GM12873 (cell line): ENCODE measurements around the gene ARHGAP22.

ENCODE experiments used
- TF ChIP-seq, protein P1 (sequence below): IDR thresholded peaks from 2 replicates; pipeline ENCODE4 v1.5.1; 2012; ENCODE audit warnings: low read depth, mild to moderate bottlenecking, moderate library complexity, low read length, control low read depth; ENCODE audit not compliant: insufficient read depth; ENCODE audit errors: missing control alignments

Gene ARHGAP22

DNA sequence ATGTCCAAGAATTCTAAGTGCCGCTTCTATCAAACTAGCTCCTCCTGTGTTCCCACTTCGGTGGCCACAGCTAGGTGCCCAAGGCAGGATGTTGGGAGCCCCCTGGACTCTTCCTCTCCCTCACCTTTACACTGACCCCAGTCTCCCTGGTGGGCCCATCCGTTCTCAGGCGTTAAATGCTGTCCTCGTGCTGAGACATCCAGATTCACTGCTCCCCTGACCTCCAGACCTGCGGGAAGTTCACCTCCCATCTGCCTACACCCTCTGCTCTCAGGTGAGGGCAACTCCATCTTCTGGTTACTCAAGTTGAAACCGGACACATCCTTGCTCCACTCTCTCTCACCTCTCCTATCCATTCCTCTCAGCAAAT, 114.3 kb downstream of the ARHGAP22 start:
- TF ChIP-seq, protein P1, sequence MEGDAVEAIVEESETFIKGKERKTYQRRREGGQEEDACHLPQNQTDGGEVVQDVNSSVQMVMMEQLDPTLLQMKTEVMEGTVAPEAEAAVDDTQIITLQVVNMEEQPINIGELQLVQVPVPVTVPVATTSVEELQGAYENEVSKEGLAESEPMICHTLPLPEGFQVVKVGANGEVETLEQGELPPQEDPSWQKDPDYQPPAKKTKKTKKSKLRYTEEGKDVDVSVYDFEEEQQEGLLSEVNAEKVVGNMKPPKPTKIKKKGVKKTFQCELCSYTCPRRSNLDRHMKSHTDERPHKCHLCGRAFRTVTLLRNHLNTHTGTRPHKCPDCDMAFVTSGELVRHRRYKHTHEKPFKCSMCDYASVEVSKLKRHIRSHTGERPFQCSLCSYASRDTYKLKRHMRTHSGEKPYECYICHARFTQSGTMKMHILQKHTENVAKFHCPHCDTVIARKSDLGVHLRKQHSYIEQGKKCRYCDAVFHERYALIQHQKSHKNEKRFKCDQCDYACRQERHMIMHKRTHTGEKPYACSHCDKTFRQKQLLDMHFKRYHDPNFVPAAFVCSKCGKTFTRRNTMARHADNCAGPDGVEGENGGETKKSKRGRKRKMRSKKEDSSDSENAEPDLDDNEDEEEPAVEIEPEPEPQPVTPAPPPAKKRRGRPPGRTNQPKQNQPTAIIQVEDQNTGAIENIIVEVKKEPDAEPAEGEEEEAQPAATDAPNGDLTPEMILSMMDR: no peak

DNA sequence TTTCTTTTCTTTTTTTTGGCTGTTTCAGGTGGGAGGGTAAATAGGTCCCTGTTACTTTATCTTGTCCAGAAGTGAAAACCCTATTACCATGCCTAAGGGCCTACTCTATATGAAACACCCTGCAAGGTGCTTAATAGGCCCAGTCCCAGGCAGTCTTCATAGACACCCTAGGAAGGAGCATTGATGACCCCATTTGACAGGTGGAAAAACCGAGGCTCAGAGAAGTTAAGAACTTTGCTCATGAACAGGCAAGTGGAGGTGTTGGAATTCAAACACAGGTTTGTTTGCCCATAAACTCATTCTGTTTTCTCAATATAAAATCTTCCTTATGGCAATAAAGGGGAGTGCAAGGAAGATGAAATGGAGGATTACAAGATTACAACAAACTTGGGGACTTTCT, 115.8 kb downstream of the ARHGAP22 start:
- TF ChIP-seq, protein P1: no peak

DNA sequence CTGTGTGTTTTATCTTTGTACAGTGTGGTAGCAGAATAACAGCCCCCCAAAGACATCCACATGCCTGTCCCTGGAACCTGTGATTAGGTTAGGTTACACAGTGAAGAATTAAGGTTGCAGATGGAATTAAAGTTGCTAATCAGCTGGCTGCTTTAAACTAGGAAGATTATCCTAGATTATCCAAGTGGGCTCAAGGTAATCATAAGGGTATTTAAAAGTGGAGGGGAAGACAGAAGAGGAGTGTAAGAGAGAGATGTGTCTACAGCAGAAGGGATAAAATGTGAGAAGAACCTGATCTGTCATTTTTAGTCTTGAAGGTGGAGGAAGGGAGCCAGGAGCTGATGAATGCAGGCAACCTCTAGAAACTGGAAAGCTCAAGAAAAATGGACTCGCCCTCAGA, 117.6 kb downstream of the ARHGAP22 start:
- TF ChIP-seq, protein P1: no peak

DNA sequence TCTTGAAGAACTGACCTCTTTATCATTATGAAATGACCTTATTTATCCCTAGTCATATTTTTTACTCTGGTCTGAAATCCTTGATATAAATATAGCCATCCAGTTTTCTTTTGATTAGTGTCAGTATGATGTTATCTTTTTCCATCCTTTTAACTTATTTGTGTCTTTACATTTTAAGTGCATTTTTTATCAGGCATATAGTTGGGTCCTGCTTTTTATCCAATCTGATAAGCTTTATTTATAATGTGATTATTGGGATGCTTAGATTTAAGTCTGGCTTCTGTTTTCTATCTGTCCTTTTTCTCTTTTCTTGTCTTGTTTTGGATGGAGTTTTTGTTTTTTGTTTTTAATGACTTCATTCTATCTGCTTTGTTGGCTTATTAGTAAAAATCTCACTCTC, 119.2 kb downstream of the ARHGAP22 start:
- TF ChIP-seq, protein P1: no peak

DNA sequence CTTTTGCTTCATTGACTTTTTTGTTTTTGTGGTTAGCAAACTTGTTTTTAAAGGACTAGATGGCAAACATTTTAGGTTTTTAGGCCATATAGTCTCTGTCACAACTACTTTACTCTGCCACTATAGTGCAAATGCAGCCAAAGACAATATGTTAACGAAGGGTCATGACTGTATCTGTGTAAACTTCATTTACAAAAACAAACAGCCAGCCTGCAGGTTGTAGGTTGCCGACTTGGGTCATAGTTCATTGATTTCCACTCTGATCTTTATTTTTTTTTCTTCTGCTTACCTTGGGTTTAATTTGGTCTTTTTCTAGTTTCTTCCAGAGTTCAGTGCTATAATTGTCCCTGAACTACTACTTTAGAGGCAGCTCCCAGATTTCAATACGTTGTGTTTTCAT, 120.0 kb downstream of the ARHGAP22 start:
- TF ChIP-seq, protein P1: no peak

DNA sequence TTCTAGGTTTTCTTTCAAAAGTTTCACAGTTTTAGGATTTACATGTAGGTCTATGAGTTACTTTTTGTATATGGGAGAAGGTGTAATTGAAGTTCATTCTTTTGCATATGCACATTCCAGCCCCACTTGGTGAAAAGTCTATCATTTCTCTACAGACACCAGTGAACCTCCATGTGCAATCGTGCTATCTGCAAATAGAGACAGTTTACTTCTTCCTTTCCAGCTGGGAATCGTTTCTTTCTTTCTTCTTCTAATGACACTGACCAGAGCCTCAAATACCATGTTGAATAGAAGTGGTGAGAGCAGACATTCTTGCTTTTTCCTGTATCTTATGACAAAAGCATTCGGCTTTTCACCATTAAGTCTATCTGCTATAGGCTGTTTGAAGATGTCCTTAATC, 122.7 kb downstream of the ARHGAP22 start:
- TF ChIP-seq, protein P1: no peak

DNA sequence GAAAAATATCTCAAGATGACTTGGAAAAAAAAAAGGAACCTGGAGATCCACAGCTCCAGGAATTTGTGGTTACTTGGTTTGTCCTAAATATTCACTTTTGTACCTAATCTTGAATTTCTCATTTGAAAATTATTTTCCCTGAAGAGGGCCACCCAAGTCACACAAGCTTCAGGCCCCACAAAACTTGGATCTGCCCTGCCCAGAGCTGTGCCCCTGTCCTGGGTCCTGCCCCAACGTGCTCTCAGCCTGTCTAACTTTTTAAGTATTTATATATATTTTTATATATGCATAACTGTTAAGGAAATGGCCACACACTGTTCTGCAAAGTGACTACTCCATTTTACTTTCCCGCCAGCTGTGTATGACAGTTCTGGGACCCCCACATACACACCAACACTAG, 123.5 kb downstream of the ARHGAP22 start:
- TF ChIP-seq, protein P1: no peak
